Thyroid gland (tissue), 4 donors: ENCODE data around the gene SMCO4. TPM values are rescaled to one million over a fixed set of nuclear protein-coding genes. Genes with fewer than 3 reads are reported as not detected.

Experiments
- DNase-seq, 2 donors: peaks; one replicate each; pipeline ENCODE4 v3.0.0-alpha.2; 2019
- H3K27ac ChIP-seq, 3 donors: fragments of 200-600 bp; sonication (generic); 1 replicate in 2 of 3; 2 replicates in 1 of 3; pipeline ENCODE4 v1.5.1; 2016 to 2019; ENCODE audit warnings: mild to moderate bottlenecking in 1 of 3, moderate library complexity in 1 of 3
- H3K27me3 ChIP-seq: fragments of 200-600 bp; sonication (generic); one replicate; pipeline ENCODE4 v1.5.1; 2019
- H3K36me3 ChIP-seq, 2 donors: fragments of 200-600 bp; sonication (generic); one replicate each; pipeline ENCODE4 v1.5.1; 2016 to 2019
- H3K4me1 ChIP-seq, 2 donors: fragments of 200-600 bp; sonication (generic); one replicate each; pipeline ENCODE4 v1.5.1; 2017 to 2019
- H3K4me3 ChIP-seq, 3 donors: fragments of 200-600 bp; sonication (generic); replicated peaks in 1 of 3; 1 replicate in 2 of 3; 2 replicates in 1 of 3; pipeline ENCODE4 v1.5.1; 2016; ENCODE audit warnings: mild to moderate bottlenecking in 1 of 3
- H3K9me3 ChIP-seq: fragments of 200-600 bp; sonication (generic); one replicate; pipeline ENCODE4 v1.5.1; 2017
- CTCF ChIP-seq, 6 experiments: fragments of 200-600 bp in 3 of 6; fragments of 450-650 bp in 3 of 6; sonication (generic) in 3 of 6; IDR thresholded peaks; one replicate each; pipeline ENCODE4 v1.5.1; 2016 to 2019; ENCODE audit warnings: antibody characterized with exemption in 6 of 6, mild to moderate bottlenecking in 2 of 6, inconsistent platforms in 1 of 6, moderate library complexity in 1 of 6
- POLR2A ChIP-seq, 2 donors: fragments of 450-650 bp; IDR thresholded peaks; one replicate each; pipeline ENCODE4 v1.6.1; 2017; ENCODE audit warnings: antibody characterized with exemption in 2 of 2, mild to moderate bottlenecking in 2 of 2, moderate library complexity in 1 of 2
- WGBS, 2 donors: methylation state at CpG; one replicate each; pipeline ENCODE4 v1.1.5; 2017; 5-methylcytosine and 5-hydroxymethylcytosine counted together
- intact Hi-C: fragments of 100-400 bp; cut with DNase I; formaldehyde crosslinking; loops from one replicate; pipeline ENCODE4 v1.15.1; 2023
- total RNA-seq, 4 donors: library from RNA; depleted of rRNA; stranded (reverse); fragments of >200 nt; gene quantifications; one replicate each; pipeline ENCODE4 v1.2.3, GENCODE V29; 2016

The SMCO4 gene
- total RNA-seq, 4 donors from 2014 or later = 38.6 to 135 (median 102) TPM

GRCh38 chr11:93490996-93491618 lies 52.1 kb downstream of the SMCO4 start:
- DNase-seq = peak; percentile 26 to 36
- no peaks in the 10 kb centered on the region for H3K27me3 ChIP-seq
- H3K4me3 ChIP-seq = no peak overlapping the region
- H3K4me1 ChIP-seq = peaks cover 17 to 39% of the 10 kb centered on the region in 2 donors
- H3K9me3 ChIP-seq = no peaks in the 10 kb centered on the region
- peak overlapping the region in 2 of 3 donors; percentile 1 to 34 for H3K27ac ChIP-seq
- WGBS, 2 donors = 53 to 63% methylated on average over 5 of the region's 5 CpGs
- no peak for TF ChIP-seq POLR2A (IDR thresholded peaks at IDR 0.05)
- no peak for TF ChIP-seq CTCF (IDR thresholded peaks at IDR 0.05)
- H3K36me3 ChIP-seq = no peaks in the 10 kb centered on the region
- intact Hi-C loops = no loop called here

GRCh38 chr11:93489841-93490240 lies 53.4 kb downstream of the SMCO4 start:
- H3K36me3 ChIP-seq = no peaks in the 10 kb centered on the region
- TF ChIP-seq CTCF (IDR thresholded peaks at IDR 0.05) (no peak), POLR2A (IDR thresholded peaks at IDR 0.05) (no peak)
- intact Hi-C loops = no loop called here

GRCh38 chr11:93487032-93487483 lies 56.1 kb downstream of the SMCO4 start:
- H3K27ac ChIP-seq = no peak overlapping the region
- no peaks in the 10 kb centered on the region for H3K36me3 ChIP-seq
- intact Hi-C loops = no loop called here
- H3K4me1 ChIP-seq = peaks cover 8 to 20% of the 10 kb centered on the region in 2 donors
- no peaks in the 10 kb centered on the region for H3K9me3 ChIP-seq
- TF ChIP-seq CTCF (IDR thresholded peaks at IDR 0.05) (no peak), POLR2A (IDR thresholded peaks at IDR 0.05) (no peak)
- no peaks in the 10 kb centered on the region for H3K27me3 ChIP-seq
- WGBS, 2 donors = 52 to 63% methylated on average over 7 of the region's 7 CpGs
- no peak for DNase-seq
- no peak overlapping the region for H3K4me3 ChIP-seq

More at GRCh38 chr11:93489841-93490240, 53.4 kb downstream of the SMCO4 start:
- peaks cover 18 to 35% of the 10 kb centered on the region in 2 donors for H3K4me1 ChIP-seq
- no peak overlapping the region for H3K4me3 ChIP-seq
- DNase-seq = no peak
- no peaks in the 10 kb centered on the region for H3K27me3 ChIP-seq
- 63 to 65% methylated on average over 3 of the region's 3 CpGs for WGBS, 2 donors
- H3K9me3 ChIP-seq = no peaks in the 10 kb centered on the region
- H3K27ac ChIP-seq = no peak overlapping the region

GRCh38 chr11:93485983-93486382 lies 57.2 kb downstream of the SMCO4 start:
- Histone ChIP-seq H3K4me1 (peaks cover 4 to 9% of the 10 kb centered on the region in 2 donors), H3K27ac (no peak overlapping the region), H3K27me3 (no peaks in the 10 kb centered on the region), H3K9me3 (no peaks in the 10 kb centered on the region), H3K4me3 (no peak overlapping the region), H3K36me3 (no peaks in the 10 kb centered on the region)
- TF ChIP-seq POLR2A (IDR thresholded peaks at IDR 0.05) (no peak), CTCF (IDR thresholded peaks at IDR 0.05) (no peak)
- intact Hi-C loops = no loop called here
- DNase-seq = no peak
- 94 to 100% methylated on average over 2 of the region's 2 CpGs for WGBS, 2 donors

- intact Hi-C loops = no loop called here
Measured at GRCh38 chr11:93484716-93485115, 58.5 kb downstream of the SMCO4 start.

More at GRCh38 chr11:93484716-93485115, 58.5 kb downstream of the SMCO4 start:
- H3K9me3 ChIP-seq = no peaks in the 10 kb centered on the region
- 63 to 69% methylated on average over 3 of the region's 3 CpGs for WGBS, 2 donors
- no peak for DNase-seq
- no peaks in the 10 kb centered on the region for H3K27me3 ChIP-seq
- H3K4me1 ChIP-seq = peaks cover 4 to 8% of the 10 kb centered on the region in 2 donors
- H3K27ac ChIP-seq = no peak overlapping the region
- H3K36me3 ChIP-seq = no peaks in the 10 kb centered on the region
- no peak overlapping the region for H3K4me3 ChIP-seq
- no peak for TF ChIP-seq CTCF (IDR thresholded peaks at IDR 0.05)
- TF ChIP-seq POLR2A (IDR thresholded peaks at IDR 0.05) = no peak
